ENCODE measurements around the gene ZNF700.
"Not testable (repeated sequence)": the region's sequence is repeated elsewhere in the genome, so short reads cannot be mapped to it uniquely, and the experiment has no call there.

The ZNF700 gene

DNA sequence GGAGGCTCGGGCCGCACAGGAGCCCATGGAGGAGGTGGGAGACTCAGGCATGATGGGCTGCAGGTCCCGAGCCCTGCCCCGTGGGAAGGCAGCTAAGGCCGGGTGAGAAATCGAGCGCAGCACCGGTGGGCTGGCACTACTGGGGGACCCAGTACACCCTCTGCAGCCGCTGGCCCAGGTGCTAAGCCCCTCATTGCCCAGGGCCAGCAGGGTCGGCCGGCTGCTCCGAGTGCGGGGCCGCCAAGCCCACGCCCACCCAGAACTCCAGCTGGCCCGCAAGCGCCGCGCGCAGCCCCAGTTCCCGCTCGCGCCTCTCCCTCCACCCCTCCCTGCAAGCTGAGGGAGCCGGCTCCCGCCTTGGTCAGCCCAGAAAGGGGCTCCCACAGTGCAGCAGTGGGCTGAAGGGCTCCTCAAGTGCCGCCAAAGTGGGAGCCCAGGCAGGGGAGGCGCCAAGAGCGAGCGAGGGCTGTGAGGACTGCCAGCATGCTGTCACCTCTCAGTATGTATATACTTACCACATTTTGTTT lies 16.5 kb downstream of the ZNF700 start:
- not testable (repeated sequence) for DNase-seq (ENCODE audit: low read depth in 2 of 2)

- DNase-seq (ENCODE audit: low read depth in 2 of 2), result no peak
These were observed 17.3 kb downstream of the ZNF700 start for GRCh38 chr19:11942008-11942842.

DNA sequence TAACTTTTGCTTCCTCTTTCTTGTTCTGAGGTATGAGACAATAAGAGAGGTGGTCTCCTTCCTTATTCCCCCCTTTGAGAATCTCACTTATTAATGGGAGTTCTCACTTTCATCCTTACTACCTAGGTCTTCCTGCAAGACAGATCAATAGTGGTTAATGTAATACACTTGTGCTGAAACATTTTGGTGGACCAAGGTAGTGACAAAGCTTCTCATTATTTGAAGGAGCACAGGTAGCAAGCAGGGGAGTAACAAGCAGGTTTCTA lies 17.9 kb downstream of the ZNF700 start:
- DNase-seq (ENCODE audit: low read depth in 2 of 2), result no peak

DNA sequence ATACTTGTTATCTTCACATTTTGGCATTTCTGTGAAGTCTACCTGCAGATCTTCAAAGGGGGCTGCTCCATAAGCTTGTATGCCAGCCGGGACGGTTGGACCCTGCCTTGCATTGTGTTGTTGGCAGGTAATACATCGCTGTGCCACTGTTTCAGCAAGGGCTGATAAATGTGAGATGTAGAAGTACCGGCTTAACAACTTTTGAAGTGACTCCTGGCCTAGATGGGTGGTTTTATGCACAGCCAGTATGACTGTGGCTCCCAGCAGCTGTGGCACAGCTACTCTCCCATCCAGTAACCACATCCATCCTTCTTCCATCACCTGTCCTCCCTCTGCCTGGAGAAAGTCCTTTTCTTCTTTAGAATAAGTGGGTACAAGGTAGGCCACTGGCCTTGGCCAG lies 19.7 kb downstream of the ZNF700 start:
- DNase-seq (ENCODE audit: low read depth in 2 of 2), result no peak

DNA sequence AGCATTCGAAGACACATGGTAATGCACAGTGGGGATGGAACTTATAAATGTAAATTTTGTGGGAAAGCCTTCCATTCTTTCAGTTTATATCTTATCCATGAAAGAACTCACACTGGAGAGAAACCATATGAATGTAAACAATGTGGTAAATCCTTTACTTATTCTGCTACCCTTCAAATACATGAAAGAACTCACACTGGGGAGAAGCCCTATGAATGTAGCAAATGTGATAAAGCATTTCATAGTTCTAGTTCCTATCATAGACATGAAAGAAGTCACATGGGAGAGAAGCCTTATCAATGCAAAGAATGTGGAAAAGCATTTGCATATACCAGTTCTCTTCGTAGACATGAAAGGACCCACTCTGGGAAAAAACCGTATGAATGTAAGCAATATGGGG lies 23.7 kb downstream of the ZNF700 start:
- no peak for DNase-seq (ENCODE audit: low read depth in 2 of 2)

DNA sequence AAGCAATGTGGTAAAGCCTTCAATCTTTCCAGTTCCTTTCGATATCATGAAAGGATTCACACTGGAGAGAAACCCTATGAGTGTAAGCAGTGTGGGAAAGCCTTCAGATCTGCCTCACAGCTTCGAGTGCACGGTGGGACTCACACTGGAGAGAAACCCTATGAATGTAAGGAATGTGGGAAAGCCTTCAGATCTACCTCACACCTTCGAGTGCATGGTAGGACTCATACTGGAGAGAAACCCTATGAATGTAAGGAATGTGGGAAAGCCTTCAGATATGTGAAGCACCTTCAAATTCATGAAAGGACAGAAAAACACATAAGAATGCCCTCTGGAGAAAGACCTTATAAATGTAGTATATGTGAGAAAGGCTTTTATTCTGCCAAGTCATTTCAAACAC lies 24.3 kb downstream of the ZNF700 start:
- no peak for DNase-seq (ENCODE audit: low read depth in 2 of 2)

DNA sequence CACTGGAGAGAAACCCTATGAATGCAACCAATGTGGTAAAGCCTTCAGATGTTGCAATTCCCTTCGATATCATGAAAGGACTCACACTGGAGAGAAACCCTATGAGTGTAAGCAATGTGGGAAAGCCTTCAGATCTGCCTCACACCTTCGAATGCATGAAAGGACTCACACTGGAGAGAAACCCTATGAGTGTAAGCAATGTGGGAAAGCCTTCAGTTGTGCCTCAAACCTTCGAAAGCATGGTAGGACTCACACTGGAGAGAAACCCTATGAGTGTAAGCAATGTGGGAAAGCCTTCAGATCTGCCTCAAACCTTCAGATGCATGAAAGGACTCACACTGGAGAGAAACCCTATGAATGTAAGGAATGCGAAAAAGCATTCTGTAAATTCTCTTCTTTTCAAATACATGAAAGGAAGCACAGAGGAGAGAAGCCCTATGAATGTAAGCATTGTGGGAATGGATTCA lies 24.7 kb downstream of the ZNF700 start:
- DNase-seq (ENCODE audit: low read depth in 2 of 2), result not testable (repeated sequence)

- no peak for DNase-seq (ENCODE audit: low read depth in 2 of 2)
These were observed 25.4 kb downstream of the ZNF700 start for GRCh38 chr19:11950312-11950711.

DNA sequence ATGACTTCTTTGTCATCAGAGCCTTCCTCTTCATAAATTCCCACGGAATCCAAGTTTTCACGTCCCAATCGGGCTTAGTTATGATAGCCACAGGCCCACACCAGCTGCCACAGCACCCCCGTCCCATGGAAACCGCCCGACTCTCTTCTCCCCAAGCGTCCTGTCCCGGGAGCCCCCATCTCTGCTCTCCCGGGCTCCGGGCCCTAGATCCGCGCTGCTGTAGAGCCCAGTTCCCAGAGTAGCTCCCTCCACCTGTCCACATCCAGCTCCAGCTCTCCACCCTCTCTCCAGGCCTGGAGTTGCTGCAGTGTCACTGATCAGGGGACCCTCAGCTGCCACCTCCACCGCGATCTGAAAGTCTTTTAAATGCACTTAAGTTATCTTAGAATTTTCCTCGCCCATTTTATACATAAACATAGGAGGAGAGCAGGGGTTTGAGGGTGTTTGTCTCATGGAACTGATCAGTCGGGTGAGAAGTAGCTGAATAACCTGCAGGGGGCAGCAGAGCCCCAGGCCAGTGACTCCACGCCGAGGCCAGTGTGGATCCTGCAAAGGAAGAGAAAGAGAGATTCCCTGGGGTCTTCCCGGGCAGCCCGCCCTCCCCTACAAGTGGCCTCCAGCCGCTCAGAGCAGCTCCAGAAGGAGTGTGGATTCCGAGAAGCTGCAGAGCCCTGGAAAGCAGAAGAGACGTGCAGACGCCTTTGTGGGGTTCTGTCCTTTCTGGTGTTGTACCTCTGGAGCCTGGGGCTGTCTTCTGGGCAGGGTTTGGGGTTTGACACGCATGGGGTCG lies 38.9 kb downstream of the ZNF700 start:
- DNase-seq (ENCODE audit: low read depth in 2 of 2), result peak; percentile 47 to 61

GRCh38 chr19:11964496-11964857 lies 39.6 kb downstream of the ZNF700 start:
- DNase-seq (ENCODE audit: low read depth in 2 of 2), result no peak

DNA sequence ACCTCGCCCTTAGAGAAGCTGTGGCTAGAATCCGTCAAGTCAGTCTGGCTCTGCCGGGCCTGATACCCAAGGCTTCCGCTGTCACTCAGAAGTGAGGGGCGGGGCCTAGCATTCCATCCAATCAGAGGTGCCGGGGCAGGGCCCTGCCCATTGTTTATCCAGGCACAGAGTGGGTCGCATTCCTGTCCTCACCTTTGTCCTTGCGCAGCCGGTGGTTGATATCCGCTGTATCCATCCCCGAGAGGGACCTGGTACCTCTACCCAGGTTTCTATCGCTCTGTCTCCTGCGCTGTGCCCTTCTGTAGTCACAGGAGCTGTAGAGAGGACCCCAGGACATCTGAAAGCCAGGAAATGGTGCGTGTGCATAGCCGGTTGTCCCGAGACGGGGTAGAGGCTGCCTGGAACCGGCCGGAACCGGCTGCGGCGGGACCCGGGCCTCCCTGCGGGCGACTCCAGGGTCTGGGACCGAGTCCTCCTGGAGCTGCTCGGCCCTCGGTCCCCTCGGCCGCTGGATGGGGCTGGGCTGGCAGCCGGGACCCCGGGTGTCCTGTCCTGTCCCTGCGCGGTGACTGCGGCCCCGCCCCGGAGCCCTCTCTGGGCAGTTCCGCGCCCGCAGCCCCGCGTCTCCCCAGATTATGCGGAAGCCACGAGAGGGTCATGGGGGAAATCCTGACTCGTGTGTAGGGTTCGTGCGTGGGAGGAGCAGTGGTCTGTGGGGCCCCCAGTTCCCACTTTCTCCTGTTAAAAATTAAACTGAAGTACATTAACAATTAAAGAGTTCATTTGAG lies 40.1 kb downstream of the ZNF700 start, which contains the start of gene ZNF763:
TSS of gene ZNF763 (plus strand) at position 183 of the 788 bp plus-strand sequence. CDS start at position 352, 169 bp downstream.
- peak; percentile 73 to 81 for DNase-seq (ENCODE audit: low read depth in 2 of 2)

- DNase-seq (ENCODE audit: low read depth in 2 of 2), result no peak
These were observed 45.3 kb downstream of the ZNF700 start for GRCh38 chr19:11970174-11970573.

DNA sequence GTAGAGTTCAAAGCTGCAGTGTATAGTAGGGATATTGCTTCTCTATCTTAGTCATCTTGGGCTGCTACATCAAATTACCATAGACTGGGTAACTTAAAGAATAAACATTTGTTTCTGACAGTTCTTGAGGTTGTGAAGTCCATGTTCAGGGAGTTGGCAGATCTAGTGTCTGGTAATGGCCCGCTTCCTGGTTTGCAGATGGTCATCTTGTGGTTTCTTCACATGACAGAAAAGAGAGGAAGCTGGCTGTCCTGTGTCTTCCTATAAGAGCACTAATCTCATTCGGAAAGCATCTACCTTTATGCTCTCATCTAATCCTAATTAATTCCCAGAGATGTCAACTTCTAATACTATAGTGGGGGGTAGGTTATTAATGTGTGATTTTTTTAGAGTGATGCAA lies 46.1 kb downstream of the ZNF700 start:
- no peak for DNase-seq (ENCODE audit: low read depth in 2 of 2)

DNA sequence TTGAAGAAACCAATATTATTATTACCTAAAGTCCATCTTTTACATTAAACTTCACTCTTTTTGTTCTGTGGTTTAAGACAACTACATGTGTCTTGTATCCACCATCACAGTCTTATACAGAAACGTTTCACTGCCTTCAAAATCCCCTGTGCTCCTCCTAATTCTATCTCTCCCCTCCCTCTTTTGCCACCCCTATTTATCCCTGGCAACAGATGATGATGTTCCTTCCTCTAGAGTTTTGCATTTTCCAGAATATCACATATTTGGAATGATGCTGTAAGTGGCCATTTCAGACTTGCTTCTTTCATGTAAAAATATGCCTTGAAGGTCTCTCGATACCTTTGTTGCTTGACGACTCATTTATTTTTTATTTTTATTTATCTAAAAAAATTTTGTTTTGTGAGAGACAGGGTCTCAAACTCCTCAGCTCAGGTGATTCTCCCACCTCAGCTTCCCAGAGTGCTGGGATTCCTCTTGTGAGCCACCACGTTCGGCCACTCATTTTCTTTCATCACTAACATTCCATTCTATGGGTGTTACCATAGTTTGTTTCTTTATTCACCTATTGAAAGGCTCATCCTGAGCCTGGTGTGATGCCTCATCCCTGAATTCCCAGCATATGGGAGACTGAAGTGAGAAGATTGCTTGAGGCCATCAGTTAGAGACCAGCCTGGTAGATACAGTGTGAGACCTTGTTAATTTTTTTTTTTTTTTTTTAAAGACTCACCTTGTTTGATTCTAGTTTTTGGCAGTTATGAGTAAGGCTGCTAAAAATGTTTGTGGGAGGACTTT lies 48.3 kb downstream of the ZNF700 start:
- DNase-seq (ENCODE audit: low read depth in 2 of 2), result no peak

GRCh38 chr19:11978492-11979100 lies 53.7 kb downstream of the ZNF700 start:
- DNase-seq (ENCODE audit: low read depth in 2 of 2), result no peak

DNA sequence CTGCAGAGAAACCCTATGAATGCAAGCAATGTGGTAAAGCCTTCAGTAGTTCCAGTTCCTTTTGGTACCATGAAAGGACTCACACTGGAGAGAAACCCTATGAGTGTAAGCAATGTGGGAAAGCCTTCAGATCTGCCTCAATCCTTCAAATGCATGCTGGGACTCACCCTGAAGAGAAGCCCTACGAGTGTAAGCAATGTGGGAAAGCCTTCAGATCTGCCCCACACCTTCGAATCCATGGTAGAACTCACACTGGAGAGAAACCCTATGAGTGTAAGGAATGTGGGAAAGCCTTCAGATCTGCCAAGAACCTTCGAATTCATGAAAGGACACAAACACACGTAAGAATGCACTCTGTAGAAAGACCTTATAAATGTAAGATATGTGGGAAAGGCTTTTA lies 54.6 kb downstream of the ZNF700 start:
- DNase-seq (ENCODE audit: low read depth in 2 of 2), result no peak

- DNase-seq (ENCODE audit: low read depth in 2 of 2), result no peak
These were observed 57.6 kb downstream of the ZNF700 start for GRCh38 chr19:11982526-11982925.

- no peak for DNase-seq (ENCODE audit: low read depth in 2 of 2)
These were observed 60.1 kb downstream of the ZNF700 start for GRCh38 chr19:11984986-11985385.

DNA sequence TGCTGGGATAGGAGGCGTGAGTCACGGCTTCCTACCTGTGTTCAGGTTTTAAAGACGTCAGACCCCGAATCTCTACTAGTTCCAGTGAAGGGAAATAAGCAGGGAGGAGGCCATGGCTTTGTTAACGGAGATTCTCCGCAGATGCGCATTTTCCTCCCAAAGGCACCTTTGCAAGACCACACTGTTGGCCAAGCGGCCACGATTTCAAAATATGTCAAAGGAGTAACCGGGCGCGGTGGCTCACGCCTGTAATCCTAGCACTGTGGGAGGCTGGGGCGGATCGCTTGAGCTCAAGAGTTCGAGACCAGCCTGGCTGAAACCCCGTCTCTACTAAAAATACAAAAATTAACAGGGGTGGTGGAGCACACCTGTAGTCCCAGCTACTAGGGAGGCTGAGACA lies 61.8 kb downstream of the ZNF700 start:
- no peak for DNase-seq (ENCODE audit: low read depth in 2 of 2)

- DNase-seq (ENCODE audit: low read depth in 2 of 2), result peak; percentile 76 to 88
These were observed 62.7 kb downstream of the ZNF700 start for GRCh38 chr19:11987405-11988281.

Data from stimulated activated CD8-positive, alpha-beta memory T cell treated with anti-CD3 and anti-CD28 coated beads, Interleukin-7, amount 100 ng/mL, for 1 hour (primary cell).